Subcutaneous abdominal adipose tissue (tissue), 5 donors: ENCODE data around the gene DDX60.
"Not testable (repeated sequence)": the region's sequence is repeated elsewhere in the genome, so short reads cannot be mapped to it uniquely, and the experiment has no call there.

Source experiments
- H3K27ac ChIP-seq: one replicate; pipeline ENCODE4 v1.7.0; 2013; ENCODE audit warnings: low read depth, mild to moderate bottlenecking, inconsistent platforms, low read length, moderate library complexity
- H3K27me3 ChIP-seq, 5 donors: one replicate each; pipeline ENCODE4 v1.7.0; 2013; ENCODE audit warnings: low read length in 5 of 5, inconsistent platforms in 1 of 5; ENCODE audit not compliant: control insufficient read depth in 5 of 5, insufficient read depth in 4 of 5
- H3K36me3 ChIP-seq, 5 donors: one replicate each; pipeline ENCODE4 v1.7.0; 2013; ENCODE audit warnings: low read length in 5 of 5; ENCODE audit not compliant: control insufficient read depth in 5 of 5, insufficient read depth in 5 of 5
- H3K4me1 ChIP-seq, 5 donors: one replicate each; pipeline ENCODE4 v1.7.0; 2013; ENCODE audit warnings: low read length in 5 of 5, mild to moderate bottlenecking in 3 of 5, moderate library complexity in 1 of 5; ENCODE audit not compliant: control insufficient read depth in 5 of 5, insufficient read depth in 5 of 5
- H3K4me3 ChIP-seq, 5 donors: one replicate each; pipeline ENCODE4 v1.7.0; 2013; ENCODE audit warnings: low read length in 5 of 5, low read depth in 1 of 5
- H3K9ac ChIP-seq, 5 donors: one replicate each; pipeline ENCODE4 v1.7.0; 2013; ENCODE audit warnings: low read length in 5 of 5, mild to moderate bottlenecking in 4 of 5, moderate library complexity in 3 of 5
- H3K9me3 ChIP-seq, 5 donors: one replicate each; pipeline ENCODE4 v1.7.0; 2013; ENCODE audit warnings: low read length in 5 of 5; ENCODE audit not compliant: control insufficient read depth in 5 of 5
- donor health status: healthy.
- donor health status: healthy.
- donor health status: healthy.
- donor health status: healthy.
- donor health status: healthy.

The DDX60 gene

GRCh38 chr4:168220893-168221292, 97.7 kb downstream of the DDX60 start:
- Histone ChIP-seq H3K36me3 (peaks cover 9 to 50% (median 26%) of the 10 kb centered on the region in 5 donors), H3K4me3 (no peak overlapping the region), H3K9me3 (peaks cover 0 to 7% (median 0%) of the 10 kb centered on the region in 5 donors), H3K27me3 (no peaks in the 10 kb centered on the region), H3K9ac (no peak overlapping the region), H3K4me1 (no peaks in the 10 kb centered on the region), H3K27ac (no peak overlapping the region)

DNA sequence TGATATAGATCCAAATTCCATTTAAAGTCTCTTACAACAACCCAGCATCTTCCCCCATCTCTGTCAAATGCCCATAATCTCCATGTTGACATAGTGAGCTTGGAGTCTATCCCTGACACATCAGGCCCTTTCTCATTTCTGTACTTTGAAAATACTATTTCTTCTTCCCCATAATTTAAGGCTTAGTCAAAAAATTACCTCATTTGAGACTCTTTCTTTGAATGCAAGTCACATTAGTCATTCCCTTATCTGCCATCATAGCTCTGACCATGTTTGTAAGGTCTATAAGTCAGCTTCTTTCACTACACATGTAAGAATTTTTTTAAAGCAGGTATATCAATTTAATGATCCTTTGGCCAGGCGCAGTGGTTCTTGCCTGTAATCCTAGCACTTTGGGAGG, 99.9 kb downstream of the DDX60 start:
- H3K27me3 ChIP-seq, result no peaks in the 10 kb centered on the region
- H3K27ac ChIP-seq, result no peak overlapping the region
- no peaks in the 10 kb centered on the region for H3K4me1 ChIP-seq
- H3K36me3 ChIP-seq, result peaks cover 9 to 45% (median 18%) of the 10 kb centered on the region in 5 donors
- H3K9ac ChIP-seq, result no peak overlapping the region
- H3K4me3 ChIP-seq, result no peak overlapping the region
- H3K9me3 ChIP-seq, result peaks cover 0 to 7% (median 0%) of the 10 kb centered on the region in 5 donors

DNA sequence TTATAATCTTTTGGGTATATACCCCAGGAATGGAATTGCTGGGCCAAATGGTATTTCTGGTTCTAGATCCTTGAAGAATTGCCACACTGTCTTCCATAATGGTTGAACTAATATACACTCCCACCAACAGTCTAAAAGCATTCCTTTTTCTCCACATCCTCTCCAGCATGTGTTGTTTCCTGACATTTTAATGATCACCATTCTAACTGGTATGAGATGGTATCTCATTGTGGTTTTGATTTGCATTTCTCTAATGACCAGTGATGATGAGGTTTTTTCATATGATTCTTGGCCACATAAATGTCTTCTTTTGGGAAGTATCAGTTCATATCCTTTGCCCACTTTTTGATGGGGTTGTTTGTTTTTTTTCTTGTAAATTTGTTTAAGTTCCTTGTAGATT, 105.0 kb downstream of the DDX60 start:
- not testable (repeated sequence) for H3K4me1 ChIP-seq, H3K9ac ChIP-seq, H3K27me3 ChIP-seq, H3K27ac ChIP-seq, H3K4me3 ChIP-seq, H3K9me3 ChIP-seq
- H3K36me3 ChIP-seq, result peaks cover 7 to 21% (median 15%) of the 10 kb centered on the region in 5 donors

DNA sequence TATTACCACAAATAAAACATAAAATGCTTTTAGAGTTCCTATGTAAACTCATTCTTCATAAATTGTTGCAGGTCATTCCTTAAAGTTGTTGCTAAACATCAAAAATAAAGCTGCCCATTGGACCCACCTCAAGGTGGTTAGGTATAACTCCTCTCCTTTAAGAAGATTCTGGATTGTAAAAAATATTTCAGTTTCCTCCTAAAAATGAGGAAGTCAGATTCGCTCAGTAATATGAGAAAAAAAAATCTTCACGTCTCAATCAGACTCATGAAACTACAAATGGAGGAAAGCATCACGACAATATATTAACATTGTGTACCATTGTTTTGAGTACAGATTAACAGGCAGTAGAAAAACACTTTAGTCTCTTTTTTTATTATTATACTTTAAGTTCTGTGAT, 105.9 kb downstream of the DDX60 start:
- H3K27me3 ChIP-seq, result no peaks in the 10 kb centered on the region
- peaks cover 0 to 6% (median 3%) of the 10 kb centered on the region in 5 donors for H3K9me3 ChIP-seq
- H3K4me3 ChIP-seq, result no peak overlapping the region
- no peaks in the 10 kb centered on the region for H3K4me1 ChIP-seq
- no peak overlapping the region for H3K9ac ChIP-seq
- H3K36me3 ChIP-seq, result peaks cover 6 to 14% (median 8%) of the 10 kb centered on the region in 5 donors
- no peak overlapping the region for H3K27ac ChIP-seq

DNA sequence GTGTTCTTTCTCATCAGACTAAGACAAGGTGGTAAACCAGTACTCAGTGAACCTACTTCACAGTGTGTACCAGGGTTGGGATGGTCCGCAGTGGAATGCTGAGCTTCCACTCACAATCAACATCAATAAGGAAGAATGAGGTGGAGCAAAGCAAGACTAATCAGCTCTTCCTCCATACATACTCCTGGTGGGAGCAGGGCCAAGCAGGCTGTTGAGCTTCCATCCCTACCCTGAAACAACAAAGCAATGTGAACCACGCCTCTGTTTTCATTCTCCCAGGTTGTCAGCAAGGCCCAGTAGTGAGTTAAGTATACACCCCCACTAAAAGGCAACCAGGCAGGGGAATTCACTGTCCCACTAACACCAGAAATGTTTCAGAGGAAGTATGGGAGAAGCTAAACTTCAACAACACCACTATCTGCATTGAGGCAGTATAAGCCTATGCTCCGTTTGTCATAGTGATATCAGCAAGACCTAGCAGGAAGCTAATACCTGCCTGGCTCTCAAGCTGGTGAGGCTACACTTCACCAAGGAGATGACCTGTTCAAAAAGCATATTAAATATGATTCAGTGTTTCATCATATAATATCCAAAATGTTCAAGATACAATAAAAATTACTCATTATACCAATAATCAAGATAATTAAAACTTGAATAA, 109.5 kb downstream of the DDX60 start:
- H3K27me3 ChIP-seq, result no peaks in the 10 kb centered on the region
- no peak overlapping the region for H3K9ac ChIP-seq

DNA sequence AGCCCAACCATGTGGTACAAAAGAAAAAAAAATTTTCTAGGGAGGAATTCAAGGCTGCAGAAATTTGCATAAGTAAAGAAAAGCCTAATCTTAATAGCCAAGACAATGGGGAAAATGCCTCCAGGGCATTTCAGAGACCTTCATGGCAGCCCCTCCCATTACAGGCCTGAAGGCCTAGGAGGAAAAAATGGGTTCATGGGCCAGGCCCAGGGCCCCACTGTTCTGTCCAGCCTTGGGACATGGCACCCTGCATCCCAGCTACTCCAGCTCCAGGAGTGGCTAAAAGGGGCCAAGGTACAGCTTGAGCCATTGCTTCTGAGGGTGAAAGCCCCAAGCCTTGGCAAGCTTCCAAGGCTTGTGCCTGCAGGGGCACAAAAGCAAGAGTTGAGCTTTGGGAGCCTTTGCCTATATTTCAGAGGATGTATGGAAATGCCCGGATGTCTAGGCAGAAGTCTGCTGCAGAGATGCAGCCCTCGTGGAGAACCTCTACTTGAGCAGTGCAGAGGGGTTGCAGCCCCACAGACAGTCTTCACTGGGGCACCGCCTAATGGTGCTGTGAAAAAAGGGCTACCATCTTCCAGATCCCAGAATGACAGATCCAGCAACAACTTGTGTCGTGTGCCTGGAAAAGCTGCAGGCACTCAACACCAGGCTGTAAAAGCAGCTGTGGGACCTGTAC, 115.2 kb downstream of the DDX60 start:
- no peak overlapping the region for H3K27ac ChIP-seq
- H3K9ac ChIP-seq, result no peak overlapping the region
- no peaks in the 10 kb centered on the region for H3K27me3 ChIP-seq
- H3K4me1 ChIP-seq, result no peaks in the 10 kb centered on the region
- H3K4me3 ChIP-seq, result peak overlapping the region in 2 of 5 donors; percentile 18 to 38
- no peaks in the 10 kb centered on the region for H3K36me3 ChIP-seq
- H3K9me3 ChIP-seq, result peaks cover 5 to 18% (median 14%) of the 10 kb centered on the region in 5 donors

More for the DNA sequence above, 109.5 kb downstream of the DDX60 start:
- no peaks in the 10 kb centered on the region for H3K4me1 ChIP-seq
- H3K4me3 ChIP-seq, result no peak overlapping the region
- H3K9me3 ChIP-seq, result peaks cover 0 to 6% (median 3%) of the 10 kb centered on the region in 5 donors
- H3K36me3 ChIP-seq, result no peaks in the 10 kb centered on the region
- no peak overlapping the region for H3K27ac ChIP-seq

DNA sequence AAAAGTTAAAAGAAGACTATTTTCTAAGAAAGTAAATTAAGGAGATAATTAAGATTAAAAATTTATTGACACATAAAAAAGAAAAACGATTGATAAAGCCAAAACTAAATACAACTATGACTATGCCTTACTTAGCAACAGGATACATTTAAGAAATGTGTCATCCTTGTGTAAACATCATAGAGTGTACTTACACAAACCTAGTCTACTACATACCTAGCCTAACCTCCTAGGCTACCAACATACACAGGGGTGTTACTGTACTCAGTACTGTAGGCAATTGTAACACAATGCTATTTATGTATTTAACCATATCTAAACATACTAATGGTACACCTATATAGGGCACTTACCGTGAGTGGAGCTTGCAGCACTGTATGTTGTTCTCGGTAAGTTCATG, 117.9 kb downstream of the DDX60 start:
- Histone ChIP-seq H3K4me1 (no peaks in the 10 kb centered on the region), H3K4me3 (no peak overlapping the region), H3K27me3 (no peaks in the 10 kb centered on the region), H3K9me3 (peaks cover 5 to 18% (median 14%) of the 10 kb centered on the region in 5 donors), H3K27ac (no peak overlapping the region), H3K9ac (no peak overlapping the region), H3K36me3 (no peaks in the 10 kb centered on the region)

GRCh38 chr4:168199260-168199957, 119.1 kb downstream of the DDX60 start:
- no peaks in the 10 kb centered on the region for H3K36me3 ChIP-seq
- no peak overlapping the region for H3K27ac ChIP-seq
- no peaks in the 10 kb centered on the region for H3K27me3 ChIP-seq
- peaks cover 5 to 18% (median 13%) of the 10 kb centered on the region in 5 donors for H3K9me3 ChIP-seq
- H3K4me3 ChIP-seq, result no peak overlapping the region
- H3K4me1 ChIP-seq, result no peaks in the 10 kb centered on the region
- no peak overlapping the region for H3K9ac ChIP-seq

- no peaks in the 10 kb centered on the region for H3K36me3 ChIP-seq
- H3K27ac ChIP-seq, result no peak overlapping the region
- H3K4me3 ChIP-seq, result no peak overlapping the region
- no peaks in the 10 kb centered on the region for H3K4me1 ChIP-seq
- no peaks in the 10 kb centered on the region for H3K27me3 ChIP-seq
- no peak overlapping the region for H3K9ac ChIP-seq
- peaks cover 0 to 3% (median 0%) of the 10 kb centered on the region in 5 donors for H3K9me3 ChIP-seq
Observed at GRCh38 chr4:168197926-168198325, 120.6 kb downstream of the DDX60 start.

- no peak overlapping the region for H3K4me3 ChIP-seq
- no peaks in the 10 kb centered on the region for H3K9me3 ChIP-seq
- H3K9ac ChIP-seq, result no peak overlapping the region
- H3K27ac ChIP-seq, result no peak overlapping the region
- H3K36me3 ChIP-seq, result no peaks in the 10 kb centered on the region
- no peaks in the 10 kb centered on the region for H3K27me3 ChIP-seq
- H3K4me1 ChIP-seq, result no peaks in the 10 kb centered on the region
Observed at GRCh38 chr4:168188754-168189153, 129.8 kb downstream of the DDX60 start.
